HepG2 (cell line): ENCODE data around the gene TAF4B. TPM values are rescaled to one million over a fixed set of nuclear protein-coding genes. Genes with fewer than 3 reads are reported as not detected.

Source experiments
- ATAC-seq: fragments of 200-7000 bp; cut with Tn5 transposase; 3 replicates; pipeline ENCODE4 v1.9.1; 2020; ENCODE audit warnings: mild to moderate bottlenecking, moderate library complexity
- BruUV-seq: library from RNA; stranded (reverse); fragments of 400-500 nt; replicated peaks from 2 replicates; lab custom pipeline; 2021; lab: Mats Ljungman, UMichigan
- CTCF ChIA-PET: fragments of 300-600 bp; formaldehyde crosslinking; extraction: SDS; loops from one replicate; lab custom pipeline; 2021; ENCODE audit warnings: low total read pairs, inconsistent platforms, low intra/inter-chr PET ratio; lab: Yijun Ruan, JAX
- POLR2A ChIA-PET: fragments of 350-600 bp; sonication (Branson Sonifier 250); formaldehyde crosslinking; loops from one replicate; lab custom pipeline; 2020; ENCODE audit warnings: antibody characterized with exemption, inconsistent platforms; lab: Yijun Ruan, JAX
- DNase-seq: peaks from one replicate; pipeline ENCODE4 v3.0.0-alpha.2; 2015; ENCODE audit warnings: low spot score
- FAIRE-seq: peaks from 3 replicates; lab custom pipeline; 2011; peaks lifted over from hg19 to GRCh38; lab: Jason Lieb, UNC
- H2AFZ ChIP-seq: one replicate; pipeline ENCODE4 v1.6.1; 2011; ENCODE audit warnings: low read length, inconsistent platforms
- H3K27ac ChIP-seq: fragments of 300-600 bp; 3 replicates; pipeline ENCODE4 v1.8.0; 2011; ENCODE audit warnings: mixed run types, mild to moderate bottlenecking, mixed read lengths, low read length, inconsistent platforms; ENCODE audit not compliant: insufficient read depth; ENCODE audit errors: extremely low read length
- H3K27me3 ChIP-seq, 2 experiments: fragments of 200-600 bp in 1 of 2; 2 replicates in 1 of 2; 3 replicates in 1 of 2; pipeline versions ENCODE4 v1.6.0 to v1.8.0; 2011; ENCODE audit warnings: low read length in 2 of 2, mild to moderate bottlenecking in 2 of 2, moderate library complexity in 2 of 2, inconsistent platforms in 1 of 2; ENCODE audit not compliant: insufficient read depth in 2 of 2, control insufficient read depth in 1 of 2
- H3K36me3 ChIP-seq, 2 experiments: fragments of 200-600 bp in 1 of 2; replicated peaks in 1 of 2; 2 replicates in 1 of 2; 3 replicates in 1 of 2; pipeline versions ENCODE4 v1.5.1 to v1.8.0; 2011; ENCODE audit warnings: low read length in 2 of 2, inconsistent platforms in 1 of 2; ENCODE audit not compliant: insufficient read depth in 2 of 2, control insufficient read depth in 1 of 2
- H3K4me1 ChIP-seq: 2 replicates; pipeline ENCODE4 v1.5.1; 2012; ENCODE audit warnings: low read length, inconsistent platforms; ENCODE audit not compliant: insufficient read depth
- H3K4me2 ChIP-seq: 2 replicates; pipeline ENCODE4 v1.6.0; 2011; ENCODE audit warnings: low read depth, low read length, inconsistent platforms
- H3K4me3 ChIP-seq, 3 experiments: fragments of 200-600 bp in 1 of 3; sonication (generic), shearing (Covaris generic) in 1 of 3; replicated peaks in 1 of 3; 2 replicates each; pipeline ENCODE4 v1.5.1; 2011 to 2016; ENCODE audit warnings: low read length in 3 of 3, inconsistent platforms in 2 of 3, low read depth in 2 of 3, mild to moderate bottlenecking in 2 of 3, control low read depth in 1 of 3, mixed read lengths in 1 of 3; ENCODE audit not compliant: insufficient read depth in 1 of 3
- H3K79me2 ChIP-seq: one replicate; pipeline ENCODE4 v1.6.1; 2011; ENCODE audit warnings: low read length, inconsistent platforms; ENCODE audit not compliant: insufficient read depth
- H3K9ac ChIP-seq: 2 replicates; pipeline ENCODE4 v1.6.0; 2011; ENCODE audit warnings: mild to moderate bottlenecking, low read depth, low read length, inconsistent platforms; ENCODE audit not compliant: insufficient read depth
- H3K9me3 ChIP-seq: 2 replicates; pipeline ENCODE4 v1.5.1; 2012; ENCODE audit warnings: mild to moderate bottlenecking, low read length
- H4K20me1 ChIP-seq: 2 replicates; pipeline ENCODE4 v1.6.0; 2011; ENCODE audit warnings: inconsistent platforms, mild to moderate bottlenecking, low read length, moderate library complexity; ENCODE audit not compliant: insufficient read depth
- AHR ChIP-seq: IDR thresholded peaks from 2 replicates; pipeline ENCODE4 v1.6.1; 2018; ENCODE audit warnings: missing genetic modification reagents, missing compliant biosample characterization
- MAFF ChIP-seq: IDR thresholded peaks from 2 replicates; pipeline ENCODE4 v1.6.1; 2011; ENCODE audit warnings: low read depth, low read length, improper control_type of control experiment
- MAFK ChIP-seq, 2 experiments: IDR thresholded peaks in 1 of 2; conservative IDR thresholded peaks in 1 of 2; 2 replicates each; pipeline ENCODE4 v1.6.1; 2011; ENCODE audit warnings: improper control_type of control experiment in 2 of 2, low read length in 2 of 2
- SALL1 ChIP-seq: sonication (generic); formaldehyde crosslinking; IDR thresholded peaks from 2 replicates; pipeline ENCODE4 v1.8.0; 2022; ENCODE audit warnings: mild to moderate bottlenecking, missing genetic modification reagents
- ZBTB38 ChIP-seq: sonication (generic); formaldehyde crosslinking; IDR thresholded peaks from 2 replicates; pipeline ENCODE4 v1.5.1; 2020; ENCODE audit warnings: mild to moderate bottlenecking, missing genetic modification reagents
- ZNF296 ChIP-seq: sonication (generic); formaldehyde crosslinking; conservative IDR thresholded peaks from 2 replicates; pipeline ENCODE4 v1.5.0; 2020; ENCODE audit warnings: mild to moderate bottlenecking, missing genetic modification reagents
- WGBS: methylation state at CpG from one replicate; pipeline ENCODE4 v1.1.6; 2017; ENCODE audit warnings: low lambda C conversion rate; 5-methylcytosine and 5-hydroxymethylcytosine counted together
- in situ Hi-C: cut with HindIII; loops from 2 replicates; pipeline ENCODE4 v1.10.0; 2017; ENCODE audit warnings: low pct_unique_long_range_greater_than_20kb; ENCODE audit not compliant: extremely low pct_ligation_motif_present
- intact Hi-C: fragments of 100-400 bp; cut with micrococcal nuclease; formaldehyde crosslinking; loops from one replicate; pipeline ENCODE4 v1.10.0; 2022; ENCODE audit not compliant: unreplicated experiment
- polyA plus RNA-seq, 8 experiments: library from polyadenylated mRNA; depleted of rRNA in 3 of 8; stranded (reverse) in 7 of 8; unstranded in 1 of 8; fragments of >200 nt; fragmentation: Illumina TruSeq in 4 of 8; extraction: Trizol in 4 of 8; gene quantifications; 2 replicates each; pipeline versions ENCODE4 v1.2.1 to v1.2.3, GENCODE V29; 2011 to 2016; ENCODE audit warnings: low read depth in 4 of 8, missing spikeins in 1 of 8, mixed read lengths in 1 of 8; ENCODE audit not compliant: insufficient read depth in 1 of 8
- total RNA-seq, 5 experiments: library from RNA; depleted of rRNA; stranded (reverse); fragments of >200 nt; fragmentation: Illumina TruSeq; extraction: Trizol; gene quantifications; 2 replicates each; pipeline ENCODE4 v1.2.3, GENCODE V29; 2016; ENCODE audit warnings: low read depth in 1 of 5
- TF ChIP-seq, protein P1 (sequence below): sonication (generic); formaldehyde crosslinking; IDR thresholded peaks from 2 replicates; pipeline ENCODE4 v1.5.0; 2020; ENCODE audit warnings: missing genetic modification reagents
- TF ChIP-seq, protein P2 (sequence below): sonication (generic); formaldehyde crosslinking; IDR thresholded peaks from 2 replicates; pipeline ENCODE4 v1.5.1; 2020; ENCODE audit warnings: missing genetic modification reagents, mild to moderate bottlenecking, borderline replicate concordance

The TAF4B gene
- total and polyA plus RNA-seq, 2 of the 13 experiments (the other 11 are each of a cell fraction or from before 2014, with no cell fraction given) = 2.2 to 3.8 TPM

DNA sequence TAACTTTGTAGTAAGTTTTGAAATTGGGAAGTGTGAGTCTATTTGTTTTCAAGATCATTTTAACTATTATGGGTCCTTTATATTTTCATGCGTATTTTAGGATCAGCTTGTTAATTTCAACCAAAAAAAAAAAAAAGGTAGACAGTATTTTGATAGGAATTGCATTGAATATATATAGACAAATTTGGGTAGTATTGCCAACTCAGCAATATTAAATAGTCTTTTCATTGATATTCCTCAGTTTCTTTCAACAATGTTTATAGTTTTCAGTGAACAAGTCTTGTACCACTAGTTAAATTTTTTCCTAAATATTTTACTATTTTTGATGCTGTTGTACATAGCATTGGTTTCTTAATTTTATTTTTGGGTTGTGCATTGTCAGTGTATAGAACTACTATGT is 149.9 kb downstream of the TAF4B start:
- no peak overlapping the region for H3K4me3 ChIP-seq
- TF ChIP-seq, protein P1, sequence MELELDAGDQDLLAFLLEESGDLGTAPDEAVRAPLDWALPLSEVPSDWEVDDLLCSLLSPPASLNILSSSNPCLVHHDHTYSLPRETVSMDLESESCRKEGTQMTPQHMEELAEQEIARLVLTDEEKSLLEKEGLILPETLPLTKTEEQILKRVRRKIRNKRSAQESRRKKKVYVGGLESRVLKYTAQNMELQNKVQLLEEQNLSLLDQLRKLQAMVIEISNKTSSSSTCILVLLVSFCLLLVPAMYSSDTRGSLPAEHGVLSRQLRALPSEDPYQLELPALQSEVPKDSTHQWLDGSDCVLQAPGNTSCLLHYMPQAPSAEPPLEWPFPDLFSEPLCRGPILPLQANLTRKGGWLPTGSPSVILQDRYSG = no peak
- TF ChIP-seq AHR (no peak), SALL1 (CRISPR knock-in tag) (no peak), MAFF (peak; percentile 94), ZBTB38 (CRISPR knock-in tag) (no peak), MAFK (conservative IDR thresholded peaks at IDR 0.05 in 1 of 2, IDR thresholded peaks at IDR 0.05 in 1 of 2; ENCODE audit: low read length in 2 of 2) (peak; percentile 89 to 98), ZNF296 (no peak)
- TF ChIP-seq, protein P2, sequence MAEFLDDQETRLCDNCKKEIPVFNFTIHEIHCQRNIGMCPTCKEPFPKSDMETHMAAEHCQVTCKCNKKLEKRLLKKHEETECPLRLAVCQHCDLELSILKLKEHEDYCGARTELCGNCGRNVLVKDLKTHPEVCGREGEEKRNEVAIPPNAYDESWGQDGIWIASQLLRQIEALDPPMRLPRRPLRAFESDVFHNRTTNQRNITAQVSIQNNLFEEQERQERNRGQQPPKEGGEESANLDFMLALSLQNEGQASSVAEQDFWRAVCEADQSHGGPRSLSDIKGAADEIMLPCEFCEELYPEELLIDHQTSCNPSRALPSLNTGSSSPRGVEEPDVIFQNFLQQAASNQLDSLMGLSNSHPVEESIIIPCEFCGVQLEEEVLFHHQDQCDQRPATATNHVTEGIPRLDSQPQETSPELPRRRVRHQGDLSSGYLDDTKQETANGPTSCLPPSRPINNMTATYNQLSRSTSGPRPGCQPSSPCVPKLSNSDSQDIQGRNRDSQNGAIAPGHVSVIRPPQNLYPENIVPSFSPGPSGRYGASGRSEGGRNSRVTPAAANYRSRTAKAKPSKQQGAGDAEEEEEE (CRISPR knock-in tag) = no peak
- no peaks in the 10 kb centered on the region for H3K79me2 ChIP-seq
- H2AFZ ChIP-seq = no peak overlapping the region
- H3K27me3 ChIP-seq = no peaks in the 10 kb centered on the region
- no peak overlapping the region for H3K4me2 ChIP-seq
- H3K27ac ChIP-seq = no peak overlapping the region
- H3K36me3 ChIP-seq = no peaks in the 10 kb centered on the region
- H3K9me3 ChIP-seq = no peaks in the 10 kb centered on the region
- in situ Hi-C loops (no loop called here), intact Hi-C loops (no loop called here)
- DNase-seq (no peak), ATAC-seq (no peak), FAIRE-seq (no peak)
- no peak overlapping the region for H3K9ac ChIP-seq
- H4K20me1 ChIP-seq = no peaks in the 10 kb centered on the region
- BruUV-seq = no TSS peak
- ChIA-PET CTCF (no interaction called here), POLR2A (no interaction called here)
- WGBS = 55% methylated on average over 1 of the region's 1 CpG
- H3K4me1 ChIP-seq = no peaks in the 10 kb centered on the region
